Lung (tissue), 12 donors: ENCODE measurements around the gene BTBD2. TPM values are rescaled to one million over a fixed set of nuclear protein-coding genes. Genes with fewer than 3 reads are reported as not detected.

ENCODE experiments used
- ATAC-seq: fragments of 200-7000 bp; cut with Tn5 transposase; one replicate; pipeline ENCODE4 v1.9.1; 2020; ENCODE audit warnings: moderate number of reproducible peaks; ENCODE audit not compliant: insufficient read depth, low FRiP score
- DNase-seq, 3 donors: peaks; one replicate each; pipeline ENCODE4 v3.0.0-alpha.2; 2013 to 2017
- H3K27ac ChIP-seq, 2 donors: one replicate each; pipeline ENCODE4 v1.5.1; 2013; ENCODE audit warnings: mild to moderate bottlenecking in 2 of 2, moderate library complexity in 2 of 2, control low read depth in 1 of 2, inconsistent platforms in 1 of 2, low read depth in 1 of 2, low read length in 1 of 2
- H3K27me3 ChIP-seq, 3 donors: one replicate each; pipeline ENCODE4 v1.5.1; 2013; ENCODE audit warnings: low read length in 2 of 3; ENCODE audit not compliant: control insufficient read depth in 3 of 3, insufficient read depth in 3 of 3
- H3K36me3 ChIP-seq, 4 donors: one replicate each; pipeline ENCODE4 v1.5.1; 2013; ENCODE audit warnings: low read length in 4 of 4, mild to moderate bottlenecking in 1 of 4, moderate library complexity in 1 of 4; ENCODE audit not compliant: control insufficient read depth in 4 of 4, insufficient read depth in 4 of 4
- H3K4me1 ChIP-seq, 5 donors: one replicate each; pipeline ENCODE4 v1.5.1; 2013; ENCODE audit warnings: low read length in 5 of 5, mild to moderate bottlenecking in 2 of 5, moderate library complexity in 1 of 5; ENCODE audit not compliant: control insufficient read depth in 5 of 5, insufficient read depth in 5 of 5
- H3K4me3 ChIP-seq: one replicate; pipeline ENCODE4 v1.5.1; 2013; ENCODE audit warnings: mild to moderate bottlenecking, control low read depth, moderate library complexity
- H3K9ac ChIP-seq, 2 donors: one replicate each; pipeline ENCODE4 v1.5.1; 2013; ENCODE audit warnings: low read length in 2 of 2, control low read depth in 1 of 2; ENCODE audit not compliant: insufficient read depth in 1 of 2
- H3K9me3 ChIP-seq, 4 donors: one replicate each; pipeline ENCODE4 v1.5.1; 2013; ENCODE audit warnings: low read length in 3 of 4, mild to moderate bottlenecking in 1 of 4, moderate library complexity in 1 of 4; ENCODE audit not compliant: control insufficient read depth in 4 of 4, insufficient read depth in 3 of 4
- WGBS, 2 donors: extraction: QIAGEN DNeasy Blood & Tissue Kit; methylation state at CpG; one replicate each; pipeline ENCODE4 v1.1.7; 2013; 5-methylcytosine and 5-hydroxymethylcytosine counted together
- polyA plus RNA-seq, 2 donors: library from polyadenylated mRNA; stranded (reverse); fragments of 200-250 nt; gene quantifications; one replicate each; pipeline ENCODE4 v1.2.1, GENCODE V29; 2013
- total RNA-seq, 2 donors: library from RNA; depleted of rRNA in 1 of 2; stranded (reverse); fragments of >200 nt in 1 of 2; gene quantifications; one replicate each; pipeline ENCODE4 v1.2.1, GENCODE V29; 2014 to 2021
- TF ChIP-seq, protein P1 (sequence below): IDR thresholded peaks from 2 replicates; pipeline ENCODE4 v1.5.1; 2012; ENCODE audit warnings: mild to moderate bottlenecking; ENCODE audit errors: control extremely low read depth, extremely low read depth
- donor health status: control.
- donor health status: control.
- donor health status: Bipolar disorder and iron deficiency.
- donor health status: healthy.
- donor health status: DM: yes; HTN: yes; CAD: no.

Gene BTBD2
- total and polyA plus RNA-seq, 4 donors = 35.5 to 62.3 (median 44.8) TPM

DNA sequence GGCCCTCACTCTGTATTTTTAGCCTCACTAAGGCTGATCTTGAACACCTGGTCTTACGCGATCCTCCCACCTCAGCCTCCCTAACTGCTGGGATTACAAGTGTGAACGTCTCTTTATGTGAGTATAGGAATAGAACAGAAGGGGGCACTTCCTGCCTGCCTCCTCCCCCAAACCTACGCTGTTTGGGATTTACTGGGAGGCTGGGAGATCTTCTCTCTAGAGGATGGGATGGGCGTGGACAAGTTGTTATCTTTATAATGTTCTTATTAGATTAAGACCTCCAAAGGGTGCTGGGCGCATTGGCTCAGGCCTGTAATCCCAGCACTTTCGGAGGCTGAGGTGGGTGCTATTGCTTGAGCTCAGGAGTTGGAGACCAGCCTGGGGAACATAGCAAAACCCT is 77.4 kb downstream of the BTBD2 start:
- ATAC-seq (no peak), DNase-seq (no peak)
- H3K4me3 ChIP-seq = no peak overlapping the region
- no peak overlapping the region for H3K27ac ChIP-seq
- no peak overlapping the region for H3K9ac ChIP-seq
- TF ChIP-seq, protein P1, sequence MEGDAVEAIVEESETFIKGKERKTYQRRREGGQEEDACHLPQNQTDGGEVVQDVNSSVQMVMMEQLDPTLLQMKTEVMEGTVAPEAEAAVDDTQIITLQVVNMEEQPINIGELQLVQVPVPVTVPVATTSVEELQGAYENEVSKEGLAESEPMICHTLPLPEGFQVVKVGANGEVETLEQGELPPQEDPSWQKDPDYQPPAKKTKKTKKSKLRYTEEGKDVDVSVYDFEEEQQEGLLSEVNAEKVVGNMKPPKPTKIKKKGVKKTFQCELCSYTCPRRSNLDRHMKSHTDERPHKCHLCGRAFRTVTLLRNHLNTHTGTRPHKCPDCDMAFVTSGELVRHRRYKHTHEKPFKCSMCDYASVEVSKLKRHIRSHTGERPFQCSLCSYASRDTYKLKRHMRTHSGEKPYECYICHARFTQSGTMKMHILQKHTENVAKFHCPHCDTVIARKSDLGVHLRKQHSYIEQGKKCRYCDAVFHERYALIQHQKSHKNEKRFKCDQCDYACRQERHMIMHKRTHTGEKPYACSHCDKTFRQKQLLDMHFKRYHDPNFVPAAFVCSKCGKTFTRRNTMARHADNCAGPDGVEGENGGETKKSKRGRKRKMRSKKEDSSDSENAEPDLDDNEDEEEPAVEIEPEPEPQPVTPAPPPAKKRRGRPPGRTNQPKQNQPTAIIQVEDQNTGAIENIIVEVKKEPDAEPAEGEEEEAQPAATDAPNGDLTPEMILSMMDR = no peak
- peaks cover 0 to 20% (median 6%) of the 10 kb centered on the region in 5 donors for H3K4me1 ChIP-seq
- 77 to 86% methylated on average over 7 of the region's 7 CpGs for WGBS, 2 donors
- peaks cover 0 to 4% (median 0%) of the 10 kb centered on the region in 4 donors for H3K9me3 ChIP-seq
- no peaks in the 10 kb centered on the region for H3K36me3 ChIP-seq
- H3K27me3 ChIP-seq = no peaks in the 10 kb centered on the region

DNA sequence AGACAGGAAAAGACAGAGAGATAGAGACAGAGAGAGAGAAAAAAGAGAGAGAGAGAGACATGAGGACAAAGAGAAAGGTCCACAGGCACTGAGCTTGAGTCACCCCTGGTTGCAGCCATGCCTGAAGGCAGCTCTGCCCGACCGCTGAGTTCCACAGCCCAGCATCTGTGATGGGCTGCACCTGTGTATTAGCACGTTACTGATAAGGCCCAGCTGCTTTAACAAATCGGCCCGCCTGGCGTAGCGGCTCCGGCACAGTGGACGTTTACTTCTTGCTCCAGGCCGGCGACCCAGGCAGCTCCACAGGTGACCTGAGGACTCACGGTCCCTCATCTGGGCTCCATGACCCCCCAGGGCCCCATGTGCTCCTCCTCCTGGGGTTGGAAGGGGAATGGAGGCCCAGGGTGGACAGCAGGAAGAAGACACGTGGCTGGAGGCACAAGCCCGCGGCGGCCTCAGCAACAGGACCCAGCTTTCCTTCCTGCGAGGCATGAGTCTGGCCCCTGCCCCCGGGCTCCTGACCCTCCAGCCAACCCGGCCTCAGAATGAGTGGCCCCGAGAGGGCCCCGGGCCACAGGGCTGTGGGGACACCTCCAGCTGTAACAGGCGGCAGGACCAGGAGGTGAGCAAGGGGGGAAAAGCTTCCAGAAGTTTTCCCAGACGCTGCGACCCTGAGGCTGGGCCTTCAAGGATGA is 78.5 kb downstream of the BTBD2 start:
- no peak overlapping the region for H3K4me3 ChIP-seq
- H3K9me3 ChIP-seq = peaks cover 0 to 4% (median 2%) of the 10 kb centered on the region in 4 donors
- H3K27ac ChIP-seq = no peak overlapping the region
- no peaks in the 10 kb centered on the region for H3K36me3 ChIP-seq
- WGBS, 2 donors = 89 to 92% methylated on average over 24 of the region's 24 CpGs
- H3K4me1 ChIP-seq = peaks cover 0 to 15% (median 4%) of the 10 kb centered on the region in 5 donors
- H3K9ac ChIP-seq = no peak overlapping the region
- no peak for ATAC-seq
- TF ChIP-seq, protein P1 = no peak
- no peak for DNase-seq
- H3K27me3 ChIP-seq = no peaks in the 10 kb centered on the region

DNA sequence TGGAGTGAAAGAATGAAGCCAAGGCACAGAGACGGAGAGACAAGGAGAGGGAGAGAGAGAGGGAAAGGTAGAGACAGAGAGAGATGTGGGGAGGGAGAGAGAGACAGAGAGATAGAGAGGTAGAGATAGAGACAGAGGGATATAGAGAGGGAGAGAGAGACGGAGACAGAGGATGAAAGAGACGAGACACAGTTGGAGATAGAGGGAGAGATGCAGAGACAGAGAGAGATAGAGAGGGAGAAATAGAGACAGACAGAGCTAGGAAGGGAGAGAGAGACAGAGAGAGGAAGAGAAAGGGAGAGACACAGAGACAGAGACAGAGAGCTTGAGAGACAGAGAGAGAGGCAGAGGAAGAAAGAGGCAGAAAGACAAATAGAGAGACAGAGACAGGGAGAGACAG is 79.1 kb downstream of the BTBD2 start:
- Histone ChIP-seq H3K36me3 (no peaks in the 10 kb centered on the region), H3K27ac (no peak overlapping the region), H3K9ac (peak overlapping the region in 1 of 2 donors; percentile 28), H3K9me3 (peaks cover 0 to 4% (median 2%) of the 10 kb centered on the region in 4 donors), H3K4me1 (peaks cover 0 to 15% (median 4%) of the 10 kb centered on the region in 5 donors), H3K4me3 (no peak overlapping the region), H3K27me3 (no peaks in the 10 kb centered on the region)
- WGBS, 2 donors = 87 to 89% methylated on average over 3 of the region's 3 CpGs
- ATAC-seq (no peak), DNase-seq (no peak)
- TF ChIP-seq, protein P1 = no peak
